Liver (tissue), 9 donors: ENCODE data around the gene ALK. TPM values are rescaled to one million over a fixed set of nuclear protein-coding genes. Genes with fewer than 3 reads are reported as not detected.

Experiments
- DNase-seq: peaks from one replicate; pipeline ENCODE4 v3.0.0-alpha.2; 2017; ENCODE audit warnings: low spot score
- H3K27ac ChIP-seq, 2 donors: one replicate each; pipeline ENCODE4 v1.7.0; 2013; ENCODE audit warnings: inconsistent platforms in 2 of 2, low read length in 2 of 2, control low read depth in 1 of 2, low read depth in 1 of 2, mild to moderate bottlenecking in 1 of 2
- H3K27me3 ChIP-seq, 4 donors: one replicate each; pipeline versions ENCODE4 v1.6.1 to v1.7.0; 2013; ENCODE audit warnings: low read length in 3 of 4, inconsistent platforms in 1 of 4, mild to moderate bottlenecking in 1 of 4, moderate library complexity in 1 of 4; ENCODE audit not compliant: control insufficient read depth in 4 of 4, insufficient read depth in 4 of 4
- H3K36me3 ChIP-seq, 4 donors: one replicate each; pipeline versions ENCODE4 v1.6.1 to v1.7.0; 2013; ENCODE audit warnings: low read length in 3 of 4, mild to moderate bottlenecking in 3 of 4, low read depth in 1 of 4, moderate library complexity in 1 of 4; ENCODE audit not compliant: control insufficient read depth in 4 of 4, insufficient read depth in 3 of 4
- H3K4me1 ChIP-seq, 4 donors: one replicate each; pipeline versions ENCODE4 v1.6.1 to v1.7.0; 2013; ENCODE audit warnings: low read length in 3 of 4, mild to moderate bottlenecking in 3 of 4, moderate library complexity in 1 of 4; ENCODE audit not compliant: control insufficient read depth in 4 of 4, insufficient read depth in 4 of 4
- H3K4me3 ChIP-seq, 3 donors: one replicate each; pipeline versions ENCODE4 v1.6.1 to v1.7.0; 2013; ENCODE audit warnings: low read length in 3 of 3, control low read depth in 1 of 3, low read depth in 1 of 3, mild to moderate bottlenecking in 1 of 3
- H3K9ac ChIP-seq, 2 donors: one replicate each; pipeline ENCODE4 v1.7.0; 2013; ENCODE audit warnings: low read length in 2 of 2, mild to moderate bottlenecking in 2 of 2, moderate library complexity in 2 of 2, control low read depth in 1 of 2, low read depth in 1 of 2
- H3K9me3 ChIP-seq, 4 donors: one replicate each; pipeline versions ENCODE4 v1.6.1 to v1.7.0; 2013; ENCODE audit warnings: low read length in 3 of 4; ENCODE audit not compliant: control insufficient read depth in 4 of 4
- EGR1 ChIP-seq, 2 donors: IDR thresholded peaks; 2 replicates each; pipeline ENCODE4 v1.6.1; 2016 to 2018; ENCODE audit warnings: antibody characterized with exemption in 2 of 2, low read depth in 2 of 2
- FOXA1 ChIP-seq: IDR thresholded peaks from 2 replicates; pipeline ENCODE4 v1.6.1; 2016; ENCODE audit warnings: antibody characterized with exemption
- FOXA2 ChIP-seq: IDR thresholded peaks from 2 replicates; pipeline ENCODE4 v1.6.1; 2016; ENCODE audit warnings: antibody characterized with exemption
- HNF4A ChIP-seq, 2 donors: conservative IDR thresholded peaks; 2 replicates each; pipeline ENCODE4 v1.6.1; 2016; ENCODE audit warnings: antibody characterized with exemption in 2 of 2, mild to moderate bottlenecking in 2 of 2
- JUND ChIP-seq, 2 donors: IDR thresholded peaks; 2 replicates each; pipeline ENCODE4 v1.6.1; 2016; ENCODE audit warnings: antibody characterized with exemption in 2 of 2
- RAD21 ChIP-seq, 2 donors: IDR thresholded peaks; 2 replicates each; pipeline ENCODE4 v1.6.1; 2016; ENCODE audit warnings: antibody characterized with exemption in 2 of 2, mild to moderate bottlenecking in 2 of 2
- SP1 ChIP-seq: IDR thresholded peaks from 2 replicates; pipeline ENCODE4 v1.6.1; 2018; ENCODE audit warnings: antibody characterized with exemption, mild to moderate bottlenecking
- TAF1 ChIP-seq: conservative IDR thresholded peaks from 2 replicates; pipeline ENCODE4 v1.6.1; 2016; ENCODE audit warnings: antibody characterized with exemption, mild to moderate bottlenecking
- YY1 ChIP-seq: IDR thresholded peaks from 2 replicates; pipeline ENCODE4 v1.6.1; 2016; ENCODE audit warnings: antibody characterized with exemption, mild to moderate bottlenecking
- WGBS: extraction: QIAGEN DNeasy Blood & Tissue Kit; methylation state at CpG from one replicate; pipeline ENCODE4 v1.1.7; 2013; 5-methylcytosine and 5-hydroxymethylcytosine counted together
- polyA plus RNA-seq, 2 donors: library from polyadenylated mRNA; stranded (reverse) in 1 of 2; unstranded in 1 of 2; fragments of 200-250 nt in 1 of 2; fragments of >200 nt in 1 of 2; fragmentation: Nextera tagmentation in 1 of 2; extraction: Ambion mirVana in 1 of 2; gene quantifications; one replicate each; pipeline versions ENCODE4 v1.2.1 to v1.2.3, GENCODE V29; 2013 to 2015
- total RNA-seq, 2 donors: library from RNA; depleted of rRNA; stranded (reverse); fragments of >200 nt; gene quantifications; one replicate each; pipeline ENCODE4 v1.2.3, GENCODE V29; 2014
- TF ChIP-seq, protein P1 (sequence below): IDR thresholded peaks from 2 replicates; pipeline ENCODE4 v1.6.1; 2016; ENCODE audit warnings: antibody characterized with exemption
- TF ChIP-seq, protein P2 (sequence below): fragments of 150-350 bp; IDR thresholded peaks from 2 replicates; pipeline ENCODE4 v1.5.1; 2017; ENCODE audit warnings: improper control_type of control experiment, low read depth, low read length; ENCODE audit not compliant: missing input control
- TF ChIP-seq, protein P3 (sequence below): IDR thresholded peaks from 2 replicates; pipeline ENCODE4 v1.6.1; 2016; ENCODE audit warnings: antibody characterized with exemption
- TF ChIP-seq, protein P4 (sequence below): IDR thresholded peaks from 2 replicates; pipeline ENCODE4 v1.6.1; 2016; ENCODE audit warnings: antibody characterized with exemption
- donor health status: healthy.
- donor health status: healthy.
- donor health status: healthy.
- donor health status: healthy.
- donor health status: healthy.

Gene ALK
- under 1 TPM in 1 of 2 donors, not detected in 1; under 0.01 TPM for total RNA-seq
- polyA plus RNA-seq = not detected

DNA sequence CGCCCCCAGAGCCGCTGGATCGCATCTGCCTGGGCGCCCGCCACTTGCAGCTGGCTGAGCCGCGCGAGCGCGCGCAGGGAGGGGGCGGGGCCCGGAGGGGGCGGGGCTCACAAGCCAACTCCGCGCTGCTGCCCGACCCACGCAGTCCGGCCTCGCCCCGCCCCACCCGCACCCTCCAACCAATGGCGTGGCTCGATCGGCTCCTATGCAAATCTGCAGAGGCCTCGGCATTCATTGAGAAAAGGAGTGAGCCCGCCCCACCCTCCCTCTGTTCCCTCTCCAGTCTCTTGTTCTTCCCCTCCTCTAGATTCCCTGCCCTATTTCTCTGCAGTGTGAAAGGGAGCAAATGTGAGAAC is at the start of gene ALK:
TSS of gene ALK (minus strand) at position 27 of the 356 bp plus-strand sequence. CDS start 927 bp downstream, outside the sequence.
- TF ChIP-seq YY1 (no peak), RAD21 (IDR thresholded peaks at IDR 0.05) (no peak), EGR1 (IDR thresholded peaks at IDR 0.05; ENCODE audit: low read depth in 2 of 2) (no peak), TAF1 (no peak), SP1 (no peak)
- TF ChIP-seq, protein P1, sequence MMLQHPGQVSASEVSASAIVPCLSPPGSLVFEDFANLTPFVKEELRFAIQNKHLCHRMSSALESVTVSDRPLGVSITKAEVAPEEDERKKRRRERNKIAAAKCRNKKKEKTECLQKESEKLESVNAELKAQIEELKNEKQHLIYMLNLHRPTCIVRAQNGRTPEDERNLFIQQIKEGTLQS = no peak
- TF ChIP-seq, protein P2, sequence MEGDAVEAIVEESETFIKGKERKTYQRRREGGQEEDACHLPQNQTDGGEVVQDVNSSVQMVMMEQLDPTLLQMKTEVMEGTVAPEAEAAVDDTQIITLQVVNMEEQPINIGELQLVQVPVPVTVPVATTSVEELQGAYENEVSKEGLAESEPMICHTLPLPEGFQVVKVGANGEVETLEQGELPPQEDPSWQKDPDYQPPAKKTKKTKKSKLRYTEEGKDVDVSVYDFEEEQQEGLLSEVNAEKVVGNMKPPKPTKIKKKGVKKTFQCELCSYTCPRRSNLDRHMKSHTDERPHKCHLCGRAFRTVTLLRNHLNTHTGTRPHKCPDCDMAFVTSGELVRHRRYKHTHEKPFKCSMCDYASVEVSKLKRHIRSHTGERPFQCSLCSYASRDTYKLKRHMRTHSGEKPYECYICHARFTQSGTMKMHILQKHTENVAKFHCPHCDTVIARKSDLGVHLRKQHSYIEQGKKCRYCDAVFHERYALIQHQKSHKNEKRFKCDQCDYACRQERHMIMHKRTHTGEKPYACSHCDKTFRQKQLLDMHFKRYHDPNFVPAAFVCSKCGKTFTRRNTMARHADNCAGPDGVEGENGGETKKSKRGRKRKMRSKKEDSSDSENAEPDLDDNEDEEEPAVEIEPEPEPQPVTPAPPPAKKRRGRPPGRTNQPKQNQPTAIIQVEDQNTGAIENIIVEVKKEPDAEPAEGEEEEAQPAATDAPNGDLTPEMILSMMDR = no peak
- TF ChIP-seq, protein P3, sequence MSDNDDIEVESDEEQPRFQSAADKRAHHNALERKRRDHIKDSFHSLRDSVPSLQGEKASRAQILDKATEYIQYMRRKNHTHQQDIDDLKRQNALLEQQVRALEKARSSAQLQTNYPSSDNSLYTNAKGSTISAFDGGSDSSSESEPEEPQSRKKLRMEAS = no peak
- DNase-seq = peak; percentile 76
- Histone ChIP-seq H3K4me3 (peak within 1 kb of the TSS in 2 of 3 donors; percentile 16 to 55), H3K4me1 (peaks cover 10 to 16% (median 12%) of the 10 kb centered on the region in 4 donors), H3K27me3 (peaks cover 6 to 20% (median 9%) of the 10 kb centered on the region in 4 donors), H3K9ac (no peak within 1 kb of the TSS), H3K36me3 (no peaks in the 10 kb centered on the region), H3K9me3 (no peaks in the 10 kb centered on the region), H3K27ac (no peak within 1 kb of the TSS)
- WGBS = 2% methylated on average over 27 of the region's 27 CpGs

DNA sequence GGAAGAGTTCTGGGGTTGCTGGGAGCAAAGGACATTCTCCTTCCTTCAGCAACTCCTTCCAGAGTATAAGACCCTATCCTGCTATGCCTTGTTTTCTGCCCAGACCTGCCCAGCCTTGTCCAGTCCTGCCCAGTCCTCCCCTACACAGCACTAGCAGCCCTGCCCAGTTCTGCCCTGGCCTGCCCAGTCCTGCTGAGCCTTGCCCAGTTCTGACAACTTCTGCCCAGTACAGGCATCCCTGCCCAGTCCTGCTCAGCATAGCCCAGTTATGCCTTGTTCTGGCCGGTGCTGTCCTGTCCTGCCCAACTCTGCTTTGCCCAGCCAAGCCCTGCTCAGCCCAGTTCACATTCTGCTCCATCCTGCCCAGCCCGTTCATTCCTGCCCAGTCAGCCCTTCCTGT is 44.9 kb upstream of the ALK start:
- Histone ChIP-seq H3K27me3 (peaks cover 0 to 2% (median 0%) of the 10 kb centered on the region in 4 donors), H3K4me3 (no peak overlapping the region), H3K9ac (no peak overlapping the region), H3K4me1 (no peaks in the 10 kb centered on the region), H3K36me3 (no peaks in the 10 kb centered on the region), H3K27ac (no peak overlapping the region), H3K9me3 (no peaks in the 10 kb centered on the region)
- TF ChIP-seq FOXA1 (no peak), EGR1 (IDR thresholded peaks at IDR 0.05; ENCODE audit: low read depth in 2 of 2) (no peak), JUND (IDR thresholded peaks at IDR 0.05) (no peak), FOXA2 (no peak), HNF4A (conservative IDR thresholded peaks at IDR 0.05) (no peak), SP1 (no peak), TAF1 (no peak)
- TF ChIP-seq, protein P3 = no peak
- TF ChIP-seq, protein P4, sequence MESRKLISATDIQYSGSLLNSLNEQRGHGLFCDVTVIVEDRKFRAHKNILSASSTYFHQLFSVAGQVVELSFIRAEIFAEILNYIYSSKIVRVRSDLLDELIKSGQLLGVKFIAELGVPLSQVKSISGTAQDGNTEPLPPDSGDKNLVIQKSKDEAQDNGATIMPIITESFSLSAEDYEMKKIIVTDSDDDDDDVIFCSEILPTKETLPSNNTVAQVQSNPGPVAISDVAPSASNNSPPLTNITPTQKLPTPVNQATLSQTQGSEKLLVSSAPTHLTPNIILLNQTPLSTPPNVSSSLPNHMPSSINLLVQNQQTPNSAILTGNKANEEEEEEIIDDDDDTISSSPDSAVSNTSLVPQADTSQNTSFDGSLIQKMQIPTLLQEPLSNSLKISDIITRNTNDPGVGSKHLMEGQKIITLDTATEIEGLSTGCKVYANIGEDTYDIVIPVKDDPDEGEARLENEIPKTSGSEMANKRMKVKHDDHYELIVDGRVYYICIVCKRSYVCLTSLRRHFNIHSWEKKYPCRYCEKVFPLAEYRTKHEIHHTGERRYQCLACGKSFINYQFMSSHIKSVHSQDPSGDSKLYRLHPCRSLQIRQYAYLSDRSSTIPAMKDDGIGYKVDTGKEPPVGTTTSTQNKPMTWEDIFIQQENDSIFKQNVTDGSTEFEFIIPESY = no peak
- TF ChIP-seq, protein P1 = no peak
- no peak for DNase-seq
- 71% methylated on average over 2 of the region's 2 CpGs for WGBS
